HepG2 (cell line): Measurements from ENCODE around the gene CRYM. TPM values are rescaled to one million over a fixed set of nuclear protein-coding genes. Genes with fewer than 3 reads are reported as not detected.

Source experiments
- ATAC-seq: fragments of 200-7000 bp; cut with Tn5 transposase; 3 replicates; pipeline ENCODE4 v1.9.1; 2020; ENCODE audit warnings: mild to moderate bottlenecking, moderate library complexity
- BruUV-seq: library from RNA; stranded (reverse); fragments of 400-500 nt; replicated peaks from 2 replicates; lab custom pipeline; 2021; lab: Mats Ljungman, UMichigan
- CTCF ChIA-PET: fragments of 300-600 bp; formaldehyde crosslinking; extraction: SDS; loops from one replicate; lab custom pipeline; 2021; ENCODE audit warnings: low total read pairs, inconsistent platforms, low intra/inter-chr PET ratio; lab: Yijun Ruan, JAX
- POLR2A ChIA-PET: fragments of 350-600 bp; sonication (Branson Sonifier 250); formaldehyde crosslinking; loops from one replicate; lab custom pipeline; 2020; ENCODE audit warnings: antibody characterized with exemption, inconsistent platforms; lab: Yijun Ruan, JAX
- DNase-seq: peaks from one replicate; pipeline ENCODE4 v3.0.0-alpha.2; 2015; ENCODE audit warnings: low spot score
- FAIRE-seq: peaks from 3 replicates; lab custom pipeline; 2011; peaks lifted over from hg19 to GRCh38; lab: Jason Lieb, UNC
- H2AFZ ChIP-seq: one replicate; pipeline ENCODE4 v1.6.1; 2011; ENCODE audit warnings: low read length, inconsistent platforms
- H3K27ac ChIP-seq: fragments of 300-600 bp; 3 replicates; pipeline ENCODE4 v1.8.0; 2011; ENCODE audit warnings: mixed run types, mild to moderate bottlenecking, mixed read lengths, low read length, inconsistent platforms; ENCODE audit not compliant: insufficient read depth; ENCODE audit errors: extremely low read length
- H3K27me3 ChIP-seq, 2 experiments: fragments of 200-600 bp in 1 of 2; 2 replicates in 1 of 2; 3 replicates in 1 of 2; pipeline versions ENCODE4 v1.6.0 to v1.8.0; 2011; ENCODE audit warnings: low read length in 2 of 2, mild to moderate bottlenecking in 2 of 2, moderate library complexity in 2 of 2, inconsistent platforms in 1 of 2; ENCODE audit not compliant: insufficient read depth in 2 of 2, control insufficient read depth in 1 of 2
- H3K36me3 ChIP-seq, 2 experiments: fragments of 200-600 bp in 1 of 2; replicated peaks in 1 of 2; 2 replicates in 1 of 2; 3 replicates in 1 of 2; pipeline versions ENCODE4 v1.5.1 to v1.8.0; 2011; ENCODE audit warnings: low read length in 2 of 2, inconsistent platforms in 1 of 2; ENCODE audit not compliant: insufficient read depth in 2 of 2, control insufficient read depth in 1 of 2
- H3K4me1 ChIP-seq: 2 replicates; pipeline ENCODE4 v1.5.1; 2012; ENCODE audit warnings: low read length, inconsistent platforms; ENCODE audit not compliant: insufficient read depth
- H3K4me2 ChIP-seq: 2 replicates; pipeline ENCODE4 v1.6.0; 2011; ENCODE audit warnings: low read depth, low read length, inconsistent platforms
- H3K4me3 ChIP-seq, 3 experiments: fragments of 200-600 bp in 1 of 3; sonication (generic), shearing (Covaris generic) in 1 of 3; replicated peaks in 1 of 3; 2 replicates each; pipeline ENCODE4 v1.5.1; 2011 to 2016; ENCODE audit warnings: low read length in 3 of 3, inconsistent platforms in 2 of 3, low read depth in 2 of 3, mild to moderate bottlenecking in 2 of 3, control low read depth in 1 of 3, mixed read lengths in 1 of 3; ENCODE audit not compliant: insufficient read depth in 1 of 3
- H3K79me2 ChIP-seq: one replicate; pipeline ENCODE4 v1.6.1; 2011; ENCODE audit warnings: low read length, inconsistent platforms; ENCODE audit not compliant: insufficient read depth
- H3K9ac ChIP-seq: 2 replicates; pipeline ENCODE4 v1.6.0; 2011; ENCODE audit warnings: mild to moderate bottlenecking, low read depth, low read length, inconsistent platforms; ENCODE audit not compliant: insufficient read depth
- H3K9me3 ChIP-seq: 2 replicates; pipeline ENCODE4 v1.5.1; 2012; ENCODE audit warnings: mild to moderate bottlenecking, low read length
- H4K20me1 ChIP-seq: 2 replicates; pipeline ENCODE4 v1.6.0; 2011; ENCODE audit warnings: inconsistent platforms, mild to moderate bottlenecking, low read length, moderate library complexity; ENCODE audit not compliant: insufficient read depth
- KDM4B ChIP-seq: sonication (generic); formaldehyde crosslinking; IDR thresholded peaks from 2 replicates; pipeline ENCODE4 v1.4.0; 2020; ENCODE audit warnings: missing genetic modification reagents
- PAWR ChIP-seq: sonication (generic); formaldehyde crosslinking; IDR thresholded peaks from 2 replicates; pipeline ENCODE4 v1.4.0; 2020; ENCODE audit warnings: missing genetic modification reagents, mild to moderate bottlenecking, borderline replicate concordance
- RBFOX2 ChIP-seq: fragments of 200-400 bp; formaldehyde crosslinking; IDR thresholded peaks from 2 replicates; pipeline ENCODE4 v1.6.1; 2017; ENCODE audit warnings: low read depth, mild to moderate bottlenecking, low read length
- ZBTB40 ChIP-seq, 2 experiments: fragments of 450-650 bp in 1 of 2; sonication (generic) in 1 of 2; formaldehyde crosslinking in 1 of 2; IDR thresholded peaks; 2 replicates each; pipeline versions ENCODE4 v1.6.1 to v1.8.0; 2016 to 2022; ENCODE audit warnings: antibody characterized with exemption in 1 of 2, mild to moderate bottlenecking in 1 of 2, missing genetic modification reagents in 1 of 2
- WGBS: methylation state at CpG from one replicate; pipeline ENCODE4 v1.1.6; 2017; ENCODE audit warnings: low lambda C conversion rate; 5-methylcytosine and 5-hydroxymethylcytosine counted together
- in situ Hi-C: cut with HindIII; loops from 2 replicates; pipeline ENCODE4 v1.10.0; 2017; ENCODE audit warnings: low pct_unique_long_range_greater_than_20kb; ENCODE audit not compliant: extremely low pct_ligation_motif_present
- intact Hi-C: fragments of 100-400 bp; cut with micrococcal nuclease; formaldehyde crosslinking; loops from one replicate; pipeline ENCODE4 v1.10.0; 2022; ENCODE audit not compliant: unreplicated experiment
- polyA plus RNA-seq, 8 experiments: library from polyadenylated mRNA; depleted of rRNA in 3 of 8; stranded (reverse) in 7 of 8; unstranded in 1 of 8; fragments of >200 nt; fragmentation: Illumina TruSeq in 4 of 8; extraction: Trizol in 4 of 8; gene quantifications; 2 replicates each; pipeline versions ENCODE4 v1.2.1 to v1.2.3, GENCODE V29; 2011 to 2016; ENCODE audit warnings: low read depth in 4 of 8, missing spikeins in 1 of 8, mixed read lengths in 1 of 8; ENCODE audit not compliant: insufficient read depth in 1 of 8
- total RNA-seq, 5 experiments: library from RNA; depleted of rRNA; stranded (reverse); fragments of >200 nt; fragmentation: Illumina TruSeq; extraction: Trizol; gene quantifications; 2 replicates each; pipeline ENCODE4 v1.2.3, GENCODE V29; 2016; ENCODE audit warnings: low read depth in 1 of 5

CRYM gene
- total and polyA plus RNA-seq, 2 of the 13 experiments (the other 11 are each of a cell fraction or from before 2014, with no cell fraction given), result 1.9 to 2.2 TPM

DNA sequence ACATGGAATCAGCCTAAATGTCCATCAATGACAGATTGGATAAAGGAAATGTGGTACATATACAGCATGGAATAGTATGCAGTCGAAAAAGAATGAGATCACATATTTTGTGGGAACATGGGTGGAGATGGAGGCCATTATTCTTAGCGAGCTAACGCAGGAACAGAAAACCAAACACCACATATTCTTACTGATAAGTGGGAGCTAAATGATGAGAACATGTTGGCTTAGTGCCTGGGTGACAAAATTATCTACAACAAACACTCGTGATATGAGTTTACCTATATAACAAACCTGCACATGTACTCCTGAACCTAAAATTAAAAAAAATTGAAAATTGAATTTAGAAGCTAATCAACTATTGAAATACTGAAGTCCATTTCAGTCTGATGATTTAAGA lies 38.4 kb downstream of the CRYM start:
- H3K9me3 ChIP-seq, result no peaks in the 10 kb centered on the region
- H2AFZ ChIP-seq, result no peak overlapping the region
- DNase-seq (no peak), FAIRE-seq (no peak), ATAC-seq (no peak)
- POLR2A ChIA-PET, result no interaction called here
- H3K4me1 ChIP-seq, result peaks cover 58% of the 10 kb centered on the region
- 94% methylated on average over 4 of the region's 4 CpGs for WGBS
- peaks cover 33% of the 10 kb centered on the region for H3K79me2 ChIP-seq
- intact Hi-C loops (no loop called here), in situ Hi-C loops (no loop called here)
- no peaks in the 10 kb centered on the region for H4K20me1 ChIP-seq
- no TSS peak for BruUV-seq
- peaks cover 6 to 11% of the 10 kb centered on the region in 2 experiments for H3K36me3 ChIP-seq
- H3K9ac ChIP-seq, result no peak overlapping the region
- H3K27ac ChIP-seq, result no peak overlapping the region
- no peaks in the 10 kb centered on the region for H3K27me3 ChIP-seq
- CTCF ChIA-PET, result no interaction called here
- H3K4me2 ChIP-seq, result no peak overlapping the region
- H3K4me3 ChIP-seq, result no peak overlapping the region
- no peak for TF ChIP-seq RBFOX2
- no peak for TF ChIP-seq KDM4B (CRISPR knock-in tag)
- TF ChIP-seq ZBTB40 (IDR thresholded peaks at IDR 0.05), result no peak
- TF ChIP-seq ZBTB40 (CRISPR knock-in tag; IDR thresholded peaks at IDR 0.05), result no peak
- no peak for TF ChIP-seq PAWR (CRISPR knock-in tag)
